ENCODE measurements around the gene KISS1R. TPM values are rescaled to one million over a fixed set of nuclear protein-coding genes. Genes with fewer than 3 reads are reported as not detected.

Gene KISS1R
- total RNA-seq, 5 donors from 2014 or later (not counting 1 experiment from before 2014, with no cell fraction given), result 1.5 to 4.9 (median 2.8) TPM

DNA sequence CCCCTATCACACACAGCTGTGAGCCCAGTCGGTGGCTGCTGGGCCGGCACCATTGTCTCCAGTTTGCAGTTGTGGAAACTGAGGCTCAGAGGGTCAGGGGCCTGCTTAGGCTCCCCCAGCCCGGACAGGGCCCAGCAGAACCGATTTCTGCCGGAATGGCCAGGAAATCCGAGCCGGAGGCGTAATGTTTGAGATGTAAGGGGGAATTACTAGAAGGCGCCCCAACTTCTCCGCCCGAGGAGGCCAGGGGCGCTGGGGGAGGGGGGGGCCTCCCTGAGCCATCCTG, 962 bp downstream of the KISS1R start:
- Histone ChIP-seq H3K27ac (ENCODE audit: low read length) (no peak overlapping the region), H3K27me3 (replicated peaks in 1 of 2; ENCODE audit: control insufficient read depth in 2 of 2, extremely low read depth in 1 of 2, insufficient read depth in 2 of 2, low read length in 1 of 2) (peaks cover 0 to 44% of the 10 kb centered on the region in 2 experiments), H3K4me1 (ENCODE audit: control insufficient read depth in 1 of 2, extremely low read depth in 1 of 2, insufficient read depth in 2 of 2, low read length in 2 of 2) (peaks cover 15 to 64% of the 10 kb centered on the region in 2 experiments), H3K9me3 (no peaks in the 10 kb centered on the region), H3K4me3 (ENCODE audit: control insufficient read depth in 1 of 2, extremely low read depth in 1 of 2, low read length in 1 of 2) (peak overlapping the region; percentile 15 to 67), H3K36me3 (ENCODE audit: control insufficient read depth in 2 of 2, extremely low read depth in 1 of 2, insufficient read depth in 1 of 2, low read length in 1 of 2) (no peaks in the 10 kb centered on the region)
- Mint-ChIP-seq H3K4me1 (peaks cover 20 to 27% (median 24%) of the 10 kb centered on the region in 3 donors), H3K4me3 (peak overlapping the region; percentile 74 to 81 (median 77)), H3K36me3 (no peaks in the 10 kb centered on the region), H3K27ac (peak overlapping the region; percentile 55 to 78), H3K9me3 (no peaks in the 10 kb centered on the region), H3K27me3 (peaks cover 0 to 5% of the 10 kb centered on the region in 2 donors)
- ChIA-PET CTCF (no interaction called here), POLR2A (no interaction called here)
- WGBS (ENCODE audit: insufficient coverage), result 0% methylated on average over 6 of the region's 12 CpGs
- DNase-seq (no peak), ATAC-seq (replicated peaks in 1 of 4) (no peak)

DNA sequence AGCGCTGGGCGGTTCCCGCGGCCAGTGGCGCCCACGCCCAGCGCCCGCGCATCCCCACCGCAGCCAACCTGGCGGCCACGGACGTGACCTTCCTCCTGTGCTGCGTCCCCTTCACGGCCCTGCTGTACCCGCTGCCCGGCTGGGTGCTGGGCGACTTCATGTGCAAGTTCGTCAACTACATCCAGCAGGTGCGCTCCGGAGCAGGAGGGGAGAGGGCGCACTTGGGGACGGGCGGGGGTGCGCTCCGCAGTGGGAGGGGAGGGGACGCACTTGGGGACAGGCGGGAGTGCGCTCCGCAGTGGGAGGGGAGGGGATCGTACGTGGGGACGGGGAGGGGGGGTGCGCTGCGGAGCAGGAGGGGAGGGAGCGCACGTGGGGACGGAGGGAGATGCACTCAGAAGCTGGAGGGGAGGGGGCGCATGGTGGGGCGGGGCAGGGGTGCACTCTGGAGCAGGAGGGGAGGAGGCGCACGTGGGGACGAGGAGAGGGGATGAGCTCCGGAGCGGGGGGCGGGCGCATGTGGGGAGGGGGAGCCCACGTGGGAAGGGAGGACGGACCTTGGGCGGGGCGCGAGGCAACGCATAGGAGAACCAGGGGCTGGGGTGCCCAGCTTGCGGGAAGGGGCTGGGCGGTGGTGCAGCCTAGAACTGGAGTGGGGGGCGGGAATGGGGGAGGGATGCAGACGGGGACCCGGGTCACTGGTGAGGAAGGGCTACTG, 1.5 kb downstream of the KISS1R start:
- Histone ChIP-seq H3K4me1 (ENCODE audit: control insufficient read depth in 1 of 2, extremely low read depth in 1 of 2, insufficient read depth in 2 of 2, low read length in 2 of 2) (peaks cover 13 to 62% of the 10 kb centered on the region in 2 experiments), H3K9me3 (no peaks in the 10 kb centered on the region), H3K36me3 (ENCODE audit: control insufficient read depth in 2 of 2, extremely low read depth in 1 of 2, insufficient read depth in 1 of 2, low read length in 1 of 2) (no peaks in the 10 kb centered on the region), H3K27ac (ENCODE audit: low read length) (no peak overlapping the region), H3K27me3 (replicated peaks in 1 of 2; ENCODE audit: control insufficient read depth in 2 of 2, extremely low read depth in 1 of 2, insufficient read depth in 2 of 2, low read length in 1 of 2) (peaks cover 0 to 44% of the 10 kb centered on the region in 2 experiments), H3K4me3 (ENCODE audit: control insufficient read depth in 1 of 2, extremely low read depth in 1 of 2, low read length in 1 of 2) (no peak overlapping the region)
- whole genome bisulfite sequencing (ENCODE audit: insufficient coverage), result 2% methylated on average over 41 of the region's 58 CpGs
- no peak for ATAC-seq (replicated peaks in 1 of 4)
- Mint-ChIP-seq H3K36me3 (no peaks in the 10 kb centered on the region), H3K4me3 (peak overlapping the region; percentile 49 to 81 (median 56)), H3K4me1 (peaks cover 20 to 26% (median 23%) of the 10 kb centered on the region in 3 donors), H3K27me3 (peaks cover 0 to 5% of the 10 kb centered on the region in 2 donors), H3K27ac (no peak overlapping the region), H3K9me3 (no peaks in the 10 kb centered on the region)
- POLR2A ChIA-PET, result interaction anchor here (0.5 to 0.6 kb wide), 2 partner anchors 60 to 111 kb away, joined by 3 to 6 read pairs; no protein-coding TSS in a partner anchor
- peak in 3 of 35 experiments; percentile 17 to 43 (median 26) for DNase-seq
- CTCF ChIA-PET, result interaction anchor here (0.6 to 2.6 kb wide), 5 partner anchors 17 to 407 kb away, joined by 3 to 14 read pairs (median 7); no protein-coding TSS in a partner anchor

- Mint-ChIP-seq H3K27me3 (peaks cover 0 to 5% of the 10 kb centered on the region in 2 donors), H3K9me3 (no peaks in the 10 kb centered on the region), H3K36me3 (no peaks in the 10 kb centered on the region), H3K4me3 (peak overlapping the region; percentile 49 to 81 (median 56)), H3K27ac (peak overlapping the region in 1 of 2 donors; percentile 34), H3K4me1 (peaks cover 20 to 27% (median 24%) of the 10 kb centered on the region in 3 donors)
- POLR2A ChIA-PET, result interaction anchor here in 1 of 2 donors (0.5 kb wide), 1 partner anchor 110 kb away, joined by 3 read pairs; no protein-coding TSS in a partner anchor
- peak in 16 of 35 experiments; percentile 35 to 69 (median 50) for DNase-seq
- 3% methylated on average over 65 of the region's 68 CpGs for WGBS (ENCODE audit: insufficient coverage)
- Histone ChIP-seq H3K9me3 (no peaks in the 10 kb centered on the region), H3K27me3 (replicated peaks in 1 of 2; ENCODE audit: control insufficient read depth in 2 of 2, extremely low read depth in 1 of 2, insufficient read depth in 2 of 2, low read length in 1 of 2) (peaks cover 0 to 44% of the 10 kb centered on the region in 2 experiments), H3K27ac (ENCODE audit: low read length) (no peak overlapping the region), H3K4me1 (ENCODE audit: control insufficient read depth in 1 of 2, extremely low read depth in 1 of 2, insufficient read depth in 2 of 2, low read length in 2 of 2) (peaks cover 12 to 63% of the 10 kb centered on the region in 2 experiments), H3K4me3 (ENCODE audit: control insufficient read depth in 1 of 2, extremely low read depth in 1 of 2, low read length in 1 of 2) (peak overlapping the region; percentile 15 to 40), H3K36me3 (ENCODE audit: control insufficient read depth in 2 of 2, extremely low read depth in 1 of 2, insufficient read depth in 1 of 2, low read length in 1 of 2) (no peaks in the 10 kb centered on the region)
- ATAC-seq (replicated peaks in 1 of 4), result peak; percentile 41 to 53 (median 46)
- CTCF ChIA-PET, result interaction anchor here (0.5 to 2.6 kb wide), 9 partner anchors 12 to 132 kb away, joined by 3 to 14 read pairs (median 5); no protein-coding TSS in a partner anchor
Observed at GRCh38 chr19:919199-920050, 2.3 kb downstream of the KISS1R start.

DNA sequence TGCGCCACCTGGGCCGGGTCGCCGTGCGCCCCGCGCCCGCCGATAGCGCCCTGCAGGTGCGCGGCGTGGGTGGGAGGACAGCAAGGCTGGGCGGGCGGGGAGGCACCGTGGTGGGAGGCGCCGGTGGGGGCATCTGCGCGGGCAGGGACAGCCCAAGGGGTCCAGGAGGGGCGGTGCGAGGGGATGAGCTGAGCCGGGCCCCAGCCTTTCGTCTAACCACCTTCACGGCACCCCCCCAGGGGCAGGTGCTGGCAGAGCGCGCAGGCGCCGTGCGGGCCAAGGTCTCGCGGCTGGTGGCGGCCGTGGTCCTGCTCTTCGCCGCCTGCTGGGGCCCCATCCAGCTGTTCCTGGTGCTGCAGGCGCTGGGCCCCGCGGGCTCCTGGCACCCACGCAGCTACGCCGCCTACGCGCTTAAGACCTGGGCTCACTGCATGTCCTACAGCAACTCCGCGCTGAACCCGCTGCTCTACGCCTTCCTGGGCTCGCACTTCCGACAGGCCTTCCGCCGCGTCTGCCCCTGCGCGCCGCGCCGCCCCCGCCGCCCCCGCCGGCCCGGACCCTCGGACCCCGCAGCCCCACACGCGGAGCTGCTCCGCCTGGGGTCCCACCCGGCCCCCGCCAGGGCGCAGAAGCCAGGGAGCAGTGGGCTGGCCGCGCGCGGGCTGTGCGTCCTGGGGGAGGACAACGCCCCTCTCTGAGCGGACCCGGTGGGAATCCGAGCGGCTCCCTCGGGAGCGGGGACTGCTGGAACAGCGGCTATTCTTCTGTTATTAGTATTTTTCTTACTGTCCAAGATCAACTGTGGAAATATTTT, 3.1 kb downstream of the KISS1R start:
- Mint-ChIP-seq H3K4me1 (peaks cover 13 to 23% (median 21%) of the 10 kb centered on the region in 3 donors), H3K9me3 (no peaks in the 10 kb centered on the region), H3K27ac (peak overlapping the region; percentile 75 to 80), H3K4me3 (peak overlapping the region; percentile 73 to 82 (median 81)), H3K27me3 (peaks cover 0 to 2% of the 10 kb centered on the region in 2 donors), H3K36me3 (no peaks in the 10 kb centered on the region)
- POLR2A ChIA-PET, result interaction anchor here in 1 of 2 donors (0.6 kb wide), 1 partner anchor 297 kb away, joined by 4 read pairs; no protein-coding TSS in a partner anchor
- Histone ChIP-seq H3K4me3 (ENCODE audit: control insufficient read depth in 1 of 2, extremely low read depth in 1 of 2, low read length in 1 of 2) (peak overlapping the region; percentile 40 to 51), H3K9me3 (no peaks in the 10 kb centered on the region), H3K27me3 (replicated peaks in 1 of 2; ENCODE audit: control insufficient read depth in 2 of 2, extremely low read depth in 1 of 2, insufficient read depth in 2 of 2, low read length in 1 of 2) (peaks cover 0 to 40% of the 10 kb centered on the region in 2 experiments), H3K4me1 (ENCODE audit: control insufficient read depth in 1 of 2, extremely low read depth in 1 of 2, insufficient read depth in 2 of 2, low read length in 2 of 2) (peaks cover 12 to 66% of the 10 kb centered on the region in 2 experiments), H3K36me3 (ENCODE audit: control insufficient read depth in 2 of 2, extremely low read depth in 1 of 2, insufficient read depth in 1 of 2, low read length in 1 of 2) (no peaks in the 10 kb centered on the region), H3K27ac (ENCODE audit: low read length) (no peak overlapping the region)
- under 1% methylated on average over 71 of the region's 84 CpGs for WGBS (ENCODE audit: insufficient coverage)
- DNase-seq (peak; percentile 40 to 82 (median 63)), ATAC-seq (replicated peaks in 1 of 4) (peak; percentile 54 to 67 (median 55))
- CTCF ChIA-PET, result interaction anchor here (0.5 to 2.6 kb wide), 7 partner anchors 11 to 347 kb away, joined by 3 to 14 read pairs (median 5); no protein-coding TSS in a partner anchor

- Mint-ChIP-seq H3K27me3 (no peaks in the 10 kb centered on the region), H3K4me3 (peak overlapping the region; percentile 69 to 78 (median 78)), H3K9me3 (no peaks in the 10 kb centered on the region), H3K27ac (no peak overlapping the region), H3K36me3 (no peaks in the 10 kb centered on the region), H3K4me1 (peaks cover 13 to 19% (median 18%) of the 10 kb centered on the region in 3 donors)
- DNase-seq, result peak in 1 of 35 experiments; percentile 37
- 14% methylated on average over 22 of the region's 31 CpGs for WGBS (ENCODE audit: insufficient coverage)
- H3K27me3 ChIP-seq (replicated peaks in 1 of 2; ENCODE audit: control insufficient read depth in 2 of 2, extremely low read depth in 1 of 2, insufficient read depth in 2 of 2, low read length in 1 of 2), result peaks cover 0 to 2% of the 10 kb centered on the region in 2 experiments
- H3K4me1 ChIP-seq (ENCODE audit: control insufficient read depth in 1 of 2, extremely low read depth in 1 of 2, insufficient read depth in 2 of 2, low read length in 2 of 2), result peaks cover 2 to 55% of the 10 kb centered on the region in 2 experiments
- ATAC-seq (replicated peaks in 1 of 4), result no peak
- no peaks in the 10 kb centered on the region for H3K9me3 ChIP-seq
- ChIA-PET POLR2A (no interaction called here), CTCF (no interaction called here)
- no peaks in the 10 kb centered on the region for H3K36me3 ChIP-seq (ENCODE audit: control insufficient read depth in 2 of 2, extremely low read depth in 1 of 2, insufficient read depth in 1 of 2, low read length in 1 of 2)
- H3K27ac ChIP-seq (ENCODE audit: low read length), result no peak overlapping the region
- H3K4me3 ChIP-seq (ENCODE audit: control insufficient read depth in 1 of 2, extremely low read depth in 1 of 2, low read length in 1 of 2), result peak overlapping the region; percentile 81 to 82
Observed at GRCh38 chr19:924553-925086, 7.5 kb downstream of the KISS1R start.

Data from T-cell (primary cell).